ENCODE data around the gene GLMN.

DNA sequence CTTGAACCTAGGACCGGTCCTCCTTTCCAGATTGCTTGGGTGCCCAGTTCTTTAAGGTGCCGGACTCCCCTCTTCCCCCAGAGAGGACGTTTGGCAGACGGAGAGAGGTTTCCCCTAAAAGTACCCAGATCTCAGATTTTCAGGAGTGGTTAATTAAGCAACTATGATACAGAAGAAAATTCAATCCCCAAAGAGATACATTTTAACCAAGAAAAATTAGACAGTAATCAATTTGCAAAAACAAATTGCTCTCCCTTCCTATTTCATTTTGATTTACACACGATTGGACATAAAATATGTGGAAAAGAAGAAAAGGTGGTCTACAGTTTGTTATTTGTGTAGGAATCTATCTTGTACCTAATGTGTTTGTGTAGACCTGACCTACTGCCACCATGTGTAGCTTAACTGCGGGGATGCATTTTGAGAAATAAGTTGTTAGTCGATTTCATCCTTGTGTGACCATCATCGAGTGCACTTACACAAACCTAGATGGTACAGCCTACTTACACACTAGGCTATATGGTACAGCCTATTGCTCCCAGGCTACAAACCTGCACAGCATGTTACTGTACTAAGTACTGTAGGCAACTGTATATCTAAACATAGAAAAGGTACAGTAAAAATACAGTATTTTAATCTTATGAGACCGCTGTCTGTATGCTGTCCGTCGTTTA, 827 bp upstream of the GLMN start:
- TF ChIP-seq POLR2A (IDR thresholded peaks at IDR 0.05) = no peak
- TF ChIP-seq, protein P1, sequence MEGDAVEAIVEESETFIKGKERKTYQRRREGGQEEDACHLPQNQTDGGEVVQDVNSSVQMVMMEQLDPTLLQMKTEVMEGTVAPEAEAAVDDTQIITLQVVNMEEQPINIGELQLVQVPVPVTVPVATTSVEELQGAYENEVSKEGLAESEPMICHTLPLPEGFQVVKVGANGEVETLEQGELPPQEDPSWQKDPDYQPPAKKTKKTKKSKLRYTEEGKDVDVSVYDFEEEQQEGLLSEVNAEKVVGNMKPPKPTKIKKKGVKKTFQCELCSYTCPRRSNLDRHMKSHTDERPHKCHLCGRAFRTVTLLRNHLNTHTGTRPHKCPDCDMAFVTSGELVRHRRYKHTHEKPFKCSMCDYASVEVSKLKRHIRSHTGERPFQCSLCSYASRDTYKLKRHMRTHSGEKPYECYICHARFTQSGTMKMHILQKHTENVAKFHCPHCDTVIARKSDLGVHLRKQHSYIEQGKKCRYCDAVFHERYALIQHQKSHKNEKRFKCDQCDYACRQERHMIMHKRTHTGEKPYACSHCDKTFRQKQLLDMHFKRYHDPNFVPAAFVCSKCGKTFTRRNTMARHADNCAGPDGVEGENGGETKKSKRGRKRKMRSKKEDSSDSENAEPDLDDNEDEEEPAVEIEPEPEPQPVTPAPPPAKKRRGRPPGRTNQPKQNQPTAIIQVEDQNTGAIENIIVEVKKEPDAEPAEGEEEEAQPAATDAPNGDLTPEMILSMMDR (IDR thresholded peaks at IDR 0.05) = no peak
